Measurements from ENCODE around the gene P2RY11.

Gene P2RY11

GRCh38 chr19:10141973-10142372, 30.5 kb downstream of the P2RY11 start:
- Histone ChIP-seq H3K27ac (no peak overlapping the region), H3K79me2 (peaks cover 2% of the 10 kb centered on the region), H3K27me3 (ENCODE audit: control insufficient read depth, insufficient read depth, low read length) (no peaks in the 10 kb centered on the region), H2AFZ (no peak overlapping the region), H3K4me2 (ENCODE audit: low read length) (no peak overlapping the region), H3K36me3 (ENCODE audit: control insufficient read depth, insufficient read depth, low read length) (no peaks in the 10 kb centered on the region), H3K4me3 (ENCODE audit: low read depth, low read length) (no peak overlapping the region), H3K9ac (no peak overlapping the region), H3K9me3 (ENCODE audit: control insufficient read depth, low read length) (no peaks in the 10 kb centered on the region), H3K4me1 (no peaks in the 10 kb centered on the region)
- TF ChIP-seq CTCF (IDR thresholded peaks at IDR 0.05) = no peak

DNA sequence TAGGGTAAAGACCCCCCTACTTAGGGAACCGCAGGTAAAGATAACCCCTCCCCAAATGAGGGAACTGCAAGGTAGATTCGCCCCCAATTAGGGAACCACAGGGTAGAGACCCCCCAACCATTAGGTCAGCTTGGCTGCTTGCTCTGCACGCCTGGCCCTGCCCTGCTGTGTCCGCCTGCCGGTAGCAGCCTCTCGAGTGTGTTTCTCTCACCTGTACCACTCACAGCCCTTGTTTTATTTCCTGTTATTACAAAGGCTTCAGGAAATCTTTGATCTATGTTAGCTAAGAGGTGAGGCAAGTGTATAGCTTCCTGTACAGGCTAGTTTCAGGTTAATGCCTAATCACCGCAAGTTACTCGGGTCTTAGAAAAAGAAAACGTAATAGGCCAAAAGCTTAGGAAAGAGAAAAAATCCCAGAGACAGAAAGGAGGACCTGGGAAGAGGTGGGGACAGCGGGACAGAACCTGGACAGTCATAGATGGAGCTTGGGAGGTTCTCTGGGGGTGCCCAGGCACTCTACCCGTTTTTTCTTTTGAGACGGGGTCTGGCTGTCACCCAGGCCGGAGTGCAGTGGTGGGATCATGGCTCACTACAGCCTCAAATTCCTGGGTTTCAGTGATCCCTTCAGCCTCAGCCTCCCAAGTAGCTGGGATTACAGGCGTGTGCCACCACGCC, 31.3 kb downstream of the P2RY11 start:
- H3K9ac ChIP-seq = no peak overlapping the region
- no peak overlapping the region for H2AFZ ChIP-seq
- H3K9me3 ChIP-seq (ENCODE audit: control insufficient read depth, low read length) = no peaks in the 10 kb centered on the region
- H3K79me2 ChIP-seq = peaks cover 2% of the 10 kb centered on the region
- no peak overlapping the region for H3K4me2 ChIP-seq (ENCODE audit: low read length)
- H3K4me3 ChIP-seq (ENCODE audit: low read depth, low read length) = no peak overlapping the region
- H3K27ac ChIP-seq = no peak overlapping the region
- no peaks in the 10 kb centered on the region for H3K36me3 ChIP-seq (ENCODE audit: control insufficient read depth, insufficient read depth, low read length)
- H3K27me3 ChIP-seq (ENCODE audit: control insufficient read depth, insufficient read depth, low read length) = no peaks in the 10 kb centered on the region
- no peaks in the 10 kb centered on the region for H3K4me1 ChIP-seq
- TF ChIP-seq CTCF (IDR thresholded peaks at IDR 0.05) = no peak

- Histone ChIP-seq H3K4me2 (ENCODE audit: low read length) (no peak overlapping the region), H3K36me3 (ENCODE audit: control insufficient read depth, insufficient read depth, low read length) (no peaks in the 10 kb centered on the region), H3K9me3 (ENCODE audit: control insufficient read depth, low read length) (no peaks in the 10 kb centered on the region), H3K4me1 (no peaks in the 10 kb centered on the region), H3K27me3 (ENCODE audit: control insufficient read depth, insufficient read depth, low read length) (no peaks in the 10 kb centered on the region), H3K4me3 (ENCODE audit: low read depth, low read length) (no peak overlapping the region), H3K9ac (no peak overlapping the region), H2AFZ (no peak overlapping the region), H3K27ac (no peak overlapping the region), H3K79me2 (peaks cover 2% of the 10 kb centered on the region)
- no peak for TF ChIP-seq CTCF (IDR thresholded peaks at IDR 0.05)
Measured at GRCh38 chr19:10143681-10144080, 32.2 kb downstream of the P2RY11 start.

DNA sequence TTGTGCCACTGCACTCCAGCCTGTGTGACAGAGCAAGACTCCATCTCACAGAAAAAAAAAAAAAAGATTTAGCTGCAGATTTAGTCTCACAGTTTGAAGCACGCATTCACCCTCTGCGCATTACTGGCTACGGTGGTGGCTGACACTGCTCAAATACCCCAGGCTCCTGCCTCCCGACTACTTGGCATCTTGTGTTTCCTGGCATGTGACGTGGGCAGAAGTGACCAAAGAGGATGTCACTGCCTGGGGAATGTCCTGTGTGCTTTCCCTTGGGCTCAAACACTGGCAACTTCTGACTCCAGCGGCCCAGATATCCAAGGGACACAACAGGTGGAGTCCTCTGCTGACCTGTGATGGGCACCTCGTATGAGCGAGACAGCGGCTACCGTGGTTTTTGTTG, 32.9 kb downstream of the P2RY11 start:
- Histone ChIP-seq H3K4me3 (ENCODE audit: low read depth, low read length) (no peak overlapping the region), H3K27ac (no peak overlapping the region), H3K27me3 (ENCODE audit: control insufficient read depth, insufficient read depth, low read length) (no peaks in the 10 kb centered on the region), H3K9ac (no peak overlapping the region), H3K9me3 (ENCODE audit: control insufficient read depth, low read length) (no peaks in the 10 kb centered on the region), H3K4me1 (no peaks in the 10 kb centered on the region), H2AFZ (no peak overlapping the region), H3K36me3 (ENCODE audit: control insufficient read depth, insufficient read depth, low read length) (no peaks in the 10 kb centered on the region), H3K79me2 (peaks cover 2% of the 10 kb centered on the region), H3K4me2 (ENCODE audit: low read length) (no peak overlapping the region)
- no peak for TF ChIP-seq CTCF (IDR thresholded peaks at IDR 0.05)

GRCh38 chr19:10145031-10145430, 33.5 kb downstream of the P2RY11 start:
- no peaks in the 10 kb centered on the region for H3K9me3 ChIP-seq (ENCODE audit: control insufficient read depth, low read length)
- H3K27me3 ChIP-seq (ENCODE audit: control insufficient read depth, insufficient read depth, low read length) = no peaks in the 10 kb centered on the region
- H3K27ac ChIP-seq = no peak overlapping the region
- no peak overlapping the region for H3K4me2 ChIP-seq (ENCODE audit: low read length)
- TF ChIP-seq CTCF (IDR thresholded peaks at IDR 0.05) = no peak
- H2AFZ ChIP-seq = no peak overlapping the region
- H3K9ac ChIP-seq = no peak overlapping the region
- H3K36me3 ChIP-seq (ENCODE audit: control insufficient read depth, insufficient read depth, low read length) = no peaks in the 10 kb centered on the region
- H3K4me3 ChIP-seq (ENCODE audit: low read depth, low read length) = no peak overlapping the region
- peaks cover 2% of the 10 kb centered on the region for H3K79me2 ChIP-seq
- H3K4me1 ChIP-seq = no peaks in the 10 kb centered on the region
